ENCODE measurements around the gene NAB2.

The NAB2 gene

DNA sequence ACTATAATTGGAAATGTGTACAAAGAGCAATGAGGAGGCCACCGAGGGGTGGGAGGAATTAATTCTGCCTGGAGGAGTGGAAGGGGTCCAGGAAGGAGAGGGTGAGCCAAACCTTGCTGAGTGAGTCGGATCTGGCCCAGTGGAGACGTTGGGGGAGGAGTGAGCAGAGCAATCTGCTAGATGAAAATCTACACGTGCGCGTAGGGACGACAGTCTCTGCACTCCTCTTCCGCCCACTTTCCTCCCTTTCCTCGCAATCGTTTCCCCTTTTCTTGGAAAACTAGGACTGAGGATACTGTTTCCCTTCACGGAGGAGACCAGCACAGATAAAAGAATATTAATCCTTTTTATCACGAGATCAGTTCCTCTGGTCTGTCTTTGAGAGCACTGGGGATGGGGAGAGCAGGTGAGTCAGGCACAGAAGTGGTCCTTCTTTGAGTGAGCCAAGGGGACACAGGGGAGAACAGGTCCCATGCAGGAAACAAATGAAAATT is 2.9 kb upstream of the NAB2 start:
- Mint-ChIP-seq H3K27ac (peak overlapping the region; percentile 98), H3K4me1 (peaks cover 52% of the 10 kb centered on the region), H3K9me3 (no peaks in the 10 kb centered on the region), H3K36me3 (ENCODE audit: low read depth) (peaks cover 14% of the 10 kb centered on the region), H3K4me3 (peak overlapping the region; percentile 88), H3K27me3 (no peaks in the 10 kb centered on the region)
- DNase-seq, result peak; percentile 60
- no peak for ATAC-seq

DNA sequence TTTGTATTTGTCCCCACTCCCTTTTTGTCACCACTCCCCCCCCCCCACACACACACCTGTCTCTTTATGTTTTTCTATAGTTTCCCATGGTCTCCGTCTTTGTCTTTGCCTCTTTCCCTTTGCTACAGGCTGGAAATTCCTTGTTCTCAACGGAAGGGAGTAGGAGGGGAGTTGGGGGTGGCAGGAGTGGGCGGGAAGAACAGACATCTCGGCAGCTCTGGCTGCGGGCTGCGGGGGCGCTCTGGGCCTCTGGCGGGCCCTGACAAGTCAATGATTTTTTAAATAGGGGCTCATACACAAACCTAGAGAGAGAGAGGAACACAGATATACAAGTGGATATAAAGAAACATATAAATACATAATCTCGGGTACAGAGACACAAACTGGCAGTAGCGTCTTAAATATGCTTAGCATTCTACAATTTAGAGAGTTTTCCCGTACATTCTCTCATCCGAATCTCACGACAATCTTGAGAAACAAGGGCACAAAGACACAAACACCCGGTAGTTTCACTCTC is 2.4 kb upstream of the NAB2 start:
- ATAC-seq (no peak), DNase-seq (peak; percentile 63)
- Mint-ChIP-seq H3K36me3 (ENCODE audit: low read depth) (peaks cover 17% of the 10 kb centered on the region), H3K4me1 (peaks cover 57% of the 10 kb centered on the region), H3K27me3 (no peaks in the 10 kb centered on the region), H3K4me3 (peak overlapping the region; percentile 88), H3K9me3 (no peaks in the 10 kb centered on the region), H3K27ac (peak overlapping the region; percentile 98)

DNA sequence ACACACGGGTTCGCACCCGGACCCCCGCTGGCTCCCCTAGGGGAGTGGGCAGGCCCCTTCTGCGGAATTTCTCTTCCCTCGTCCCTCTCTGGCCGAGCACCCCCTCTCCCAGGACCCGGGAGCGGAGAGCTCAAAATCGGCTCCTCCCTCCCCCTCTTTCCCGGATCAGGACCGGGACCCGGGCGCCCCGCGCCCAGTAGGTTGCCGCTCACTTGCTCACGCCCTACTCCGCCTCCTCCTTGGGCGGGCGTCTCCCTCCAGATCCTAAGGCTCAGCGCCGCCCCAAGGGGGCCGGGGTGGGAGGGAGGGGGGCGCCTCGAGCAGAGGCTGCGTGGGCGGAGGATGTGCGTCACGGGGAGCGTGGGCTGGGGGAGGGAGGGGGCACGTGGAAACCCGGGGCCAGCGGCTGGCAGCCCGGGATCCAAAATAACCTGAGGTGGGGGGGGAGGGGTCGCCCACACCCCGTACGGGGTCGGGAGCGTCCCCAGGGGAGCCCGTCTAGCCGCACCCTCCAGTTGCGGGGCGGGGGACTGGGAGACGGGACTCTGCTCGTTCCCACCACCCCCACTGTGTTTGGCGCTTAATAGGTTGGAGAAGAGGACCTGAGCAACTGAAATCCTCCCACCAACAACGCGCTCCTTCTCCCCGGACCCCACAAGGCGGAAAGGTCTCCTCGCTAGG is 1.8 kb upstream of the NAB2 start:
- peaks cover 63% of the 10 kb centered on the region for H3K4me1 Mint-ChIP-seq
- DNase-seq (peak; percentile 96), ATAC-seq (peak; percentile 42)
- peak overlapping the region; percentile 98 for H3K27ac Mint-ChIP-seq
- H3K4me3 Mint-ChIP-seq, result peak overlapping the region; percentile 88
- H3K9me3 Mint-ChIP-seq, result no peaks in the 10 kb centered on the region
- H3K27me3 Mint-ChIP-seq, result no peaks in the 10 kb centered on the region
- H3K36me3 Mint-ChIP-seq (ENCODE audit: low read depth), result peaks cover 23% of the 10 kb centered on the region

DNA sequence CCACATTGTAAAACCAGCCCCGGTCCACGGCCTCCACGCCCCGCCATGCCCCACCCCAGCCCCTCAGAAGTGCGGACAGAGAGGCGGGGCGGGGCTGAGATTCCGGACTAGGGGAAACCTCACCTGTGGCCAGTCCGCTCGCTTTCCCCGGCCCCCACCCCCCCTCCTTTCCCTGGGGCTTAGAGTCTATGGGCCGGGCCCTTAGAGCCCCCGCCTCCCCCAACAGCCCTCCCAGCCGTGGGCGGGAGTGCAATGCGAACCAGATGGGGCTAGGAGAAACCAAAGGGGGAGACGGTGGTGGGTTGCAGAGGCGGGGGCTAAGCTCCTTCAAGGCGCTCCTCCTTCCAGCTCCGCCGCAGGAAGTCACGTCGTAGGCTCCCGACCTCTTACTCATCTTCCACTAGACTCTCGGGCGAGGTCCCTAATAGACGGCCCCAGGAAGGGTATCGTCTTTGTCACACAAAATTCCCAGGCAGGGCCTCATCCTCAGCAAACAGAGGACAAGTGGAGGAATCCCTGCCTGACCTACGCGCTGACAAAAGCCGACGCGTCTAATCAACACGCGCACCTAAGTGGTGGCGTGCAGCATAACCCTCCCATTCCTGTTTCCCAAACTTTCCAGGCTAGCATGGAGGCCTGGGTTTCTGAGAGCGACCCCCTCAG is 1.1 kb upstream of the NAB2 start:
- H3K4me3 Mint-ChIP-seq, result peak overlapping the region; percentile 88
- H3K27ac Mint-ChIP-seq, result peak overlapping the region; percentile 98
- DNase-seq, result peak; percentile 88
- H3K36me3 Mint-ChIP-seq (ENCODE audit: low read depth), result peaks cover 29% of the 10 kb centered on the region
- no peaks in the 10 kb centered on the region for H3K27me3 Mint-ChIP-seq
- ATAC-seq, result peak; percentile 51
- H3K4me1 Mint-ChIP-seq, result peaks cover 69% of the 10 kb centered on the region
- H3K9me3 Mint-ChIP-seq, result no peaks in the 10 kb centered on the region

DNA sequence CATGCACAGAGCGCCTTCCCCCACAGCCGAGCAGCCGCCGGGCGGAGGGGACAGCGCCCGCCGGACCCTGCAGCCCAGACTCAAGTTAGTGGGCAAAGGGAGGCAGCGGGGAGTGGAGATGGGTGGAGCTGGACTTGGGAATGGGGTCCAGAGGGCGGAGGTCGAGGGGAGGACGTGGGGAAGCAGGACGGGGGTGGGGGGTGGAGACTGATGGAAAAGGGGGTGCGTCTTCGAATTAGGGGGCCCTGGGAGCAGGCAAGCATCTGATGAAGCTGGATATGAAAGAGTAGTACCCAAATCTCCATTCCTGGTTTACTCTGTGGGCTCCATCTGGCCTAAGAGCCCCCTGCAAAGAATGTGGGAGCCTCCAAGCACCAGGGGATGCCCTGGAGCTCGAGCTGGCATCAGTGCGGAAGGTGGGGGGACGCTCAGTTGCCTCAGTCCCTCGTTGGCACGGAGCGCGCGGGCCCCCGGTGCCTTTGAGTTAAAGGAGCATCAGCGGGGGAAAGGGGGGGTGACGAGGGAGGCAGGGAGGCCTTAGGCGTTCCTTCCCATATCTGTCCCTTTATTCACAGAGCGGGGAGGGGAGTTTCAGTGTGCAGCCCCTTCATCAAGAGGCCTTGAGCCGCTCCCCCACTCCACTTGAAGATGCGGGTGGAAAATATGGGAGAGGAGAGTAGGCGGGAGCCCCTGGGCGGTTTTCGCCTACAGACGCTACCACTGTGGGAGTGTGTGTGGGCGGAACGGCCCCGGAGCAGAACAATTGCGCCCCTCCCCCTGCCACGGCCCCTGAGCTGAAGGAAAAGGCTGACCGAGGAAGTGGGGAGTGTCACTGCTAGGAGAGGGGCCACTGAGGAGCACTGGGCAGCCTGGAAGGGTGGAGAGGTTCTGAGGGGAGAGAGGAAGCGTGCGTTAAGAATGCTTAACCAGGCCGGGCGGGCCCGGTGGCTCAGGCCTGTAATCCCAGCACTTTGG is 644 bp downstream of the NAB2 start:
- Mint-ChIP-seq H3K27me3 (no peaks in the 10 kb centered on the region), H3K4me1 (peaks cover 75% of the 10 kb centered on the region), H3K27ac (peak overlapping the region; percentile 89), H3K36me3 (ENCODE audit: low read depth) (peaks cover 34% of the 10 kb centered on the region), H3K9me3 (no peaks in the 10 kb centered on the region), H3K4me3 (peak overlapping the region; percentile 93)
- no peak for ATAC-seq
- DNase-seq, result peak; percentile 69

DNA sequence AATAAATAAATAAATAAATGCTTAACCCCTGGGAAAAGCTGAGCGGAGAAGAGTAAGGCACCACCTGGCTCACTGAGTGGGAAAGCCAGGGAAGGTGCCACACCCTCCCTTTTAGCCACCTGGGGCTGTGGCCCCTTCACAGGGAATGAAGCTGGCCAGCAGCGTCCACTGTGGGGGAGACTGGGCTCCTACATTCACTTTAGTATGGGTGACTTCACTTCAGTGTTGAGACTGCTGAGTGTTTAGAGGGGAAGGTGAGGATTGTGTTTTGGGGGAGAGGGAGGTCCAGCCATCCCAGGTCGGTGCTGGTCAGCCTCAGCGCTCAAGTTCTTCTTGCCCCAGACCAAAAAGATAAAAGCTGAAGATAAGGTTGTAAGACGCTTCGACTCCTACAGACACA is 1.6 kb downstream of the NAB2 start:
- H3K9me3 Mint-ChIP-seq, result no peaks in the 10 kb centered on the region
- H3K36me3 Mint-ChIP-seq (ENCODE audit: low read depth), result peaks cover 38% of the 10 kb centered on the region
- peaks cover 73% of the 10 kb centered on the region for H3K4me1 Mint-ChIP-seq
- no peak for ATAC-seq
- peak overlapping the region; percentile 46 for H3K27ac Mint-ChIP-seq
- H3K27me3 Mint-ChIP-seq, result no peaks in the 10 kb centered on the region
- H3K4me3 Mint-ChIP-seq, result peak overlapping the region; percentile 93
- DNase-seq, result no peak

DNA sequence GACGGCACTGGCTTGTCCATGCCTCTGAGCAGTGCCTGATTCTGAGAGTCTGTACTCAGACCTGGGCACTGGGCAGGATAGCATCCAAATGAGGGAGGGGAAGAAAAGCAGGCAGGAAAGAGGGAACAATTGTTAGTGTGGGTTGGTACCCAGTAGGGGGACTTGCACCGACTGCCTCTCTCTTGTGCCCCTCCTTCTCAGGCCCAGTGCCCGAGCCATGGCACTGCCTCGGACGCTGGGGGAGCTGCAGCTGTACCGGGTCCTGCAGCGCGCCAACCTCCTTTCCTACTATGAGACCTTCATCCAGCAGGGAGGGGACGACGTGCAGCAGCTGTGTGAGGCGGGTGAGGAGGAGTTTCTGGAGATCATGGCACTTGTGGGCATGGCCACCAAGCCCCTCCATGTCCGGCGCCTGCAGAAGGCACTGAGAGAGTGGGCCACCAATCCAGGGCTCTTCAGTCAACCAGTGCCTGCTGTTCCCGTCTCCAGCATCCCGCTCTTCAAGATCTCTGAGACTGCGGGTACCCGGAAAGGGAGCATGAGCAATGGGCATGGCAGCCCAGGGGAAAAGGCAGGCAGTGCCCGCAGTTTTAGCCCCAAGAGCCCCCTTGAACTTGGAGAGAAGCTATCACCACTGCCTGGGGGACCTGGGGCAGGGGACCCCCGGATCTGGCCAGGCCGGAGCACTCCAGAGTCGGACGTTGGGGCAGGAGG is 2.2 kb downstream of the NAB2 start:
- Mint-ChIP-seq H3K36me3 (ENCODE audit: low read depth) (peaks cover 41% of the 10 kb centered on the region), H3K27ac (peak overlapping the region; percentile 46), H3K9me3 (no peaks in the 10 kb centered on the region), H3K4me1 (peaks cover 68% of the 10 kb centered on the region), H3K27me3 (no peaks in the 10 kb centered on the region), H3K4me3 (peak overlapping the region; percentile 93)
- DNase-seq, result no peak
- no peak for ATAC-seq

DNA sequence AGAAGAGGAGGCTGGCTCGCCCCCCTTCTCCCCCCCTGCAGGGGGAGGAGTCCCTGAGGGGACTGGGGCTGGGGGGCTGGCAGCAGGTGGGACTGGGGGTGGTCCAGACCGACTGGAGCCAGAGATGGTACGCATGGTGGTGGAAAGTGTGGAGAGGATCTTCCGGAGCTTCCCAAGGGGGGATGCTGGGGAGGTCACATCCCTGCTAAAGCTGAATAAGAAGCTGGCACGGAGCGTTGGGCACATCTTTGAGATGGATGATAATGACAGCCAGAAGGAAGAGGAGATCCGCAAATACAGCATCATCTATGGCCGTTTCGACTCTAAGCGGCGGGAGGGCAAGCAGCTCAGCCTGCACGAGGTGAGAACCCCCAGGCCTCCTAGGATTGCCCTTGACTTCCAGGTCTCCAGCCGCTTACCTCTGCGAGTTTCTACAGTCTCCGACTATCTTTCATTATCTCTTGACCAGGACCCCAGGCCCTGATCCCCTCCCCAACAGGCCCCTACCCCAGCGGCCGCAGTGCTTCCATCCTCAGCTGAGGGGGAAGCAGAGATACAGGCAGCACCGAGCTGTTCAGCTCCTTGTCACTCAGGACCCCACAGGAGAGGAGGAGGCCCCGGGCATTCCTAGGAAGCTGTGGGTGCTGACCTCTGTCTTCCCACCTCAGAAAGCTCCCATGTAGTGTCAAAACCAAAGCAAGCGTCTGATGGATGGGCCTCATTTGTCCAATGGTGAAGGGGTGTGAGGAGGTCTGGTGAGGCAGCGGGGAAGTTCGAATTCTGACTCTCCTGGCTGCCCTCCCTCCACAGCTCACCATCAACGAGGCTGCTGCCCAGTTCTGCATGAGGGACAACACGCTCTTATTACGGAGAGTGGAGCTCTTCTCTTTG is 3.0 kb downstream of the NAB2 start:
- Mint-ChIP-seq H3K4me1 (peaks cover 67% of the 10 kb centered on the region), H3K4me3 (peak overlapping the region; percentile 93), H3K9me3 (no peaks in the 10 kb centered on the region), H3K27ac (peak overlapping the region; percentile 74), H3K27me3 (no peaks in the 10 kb centered on the region), H3K36me3 (ENCODE audit: low read depth) (peaks cover 49% of the 10 kb centered on the region)
- DNase-seq (no peak), ATAC-seq (no peak)

DNA sequence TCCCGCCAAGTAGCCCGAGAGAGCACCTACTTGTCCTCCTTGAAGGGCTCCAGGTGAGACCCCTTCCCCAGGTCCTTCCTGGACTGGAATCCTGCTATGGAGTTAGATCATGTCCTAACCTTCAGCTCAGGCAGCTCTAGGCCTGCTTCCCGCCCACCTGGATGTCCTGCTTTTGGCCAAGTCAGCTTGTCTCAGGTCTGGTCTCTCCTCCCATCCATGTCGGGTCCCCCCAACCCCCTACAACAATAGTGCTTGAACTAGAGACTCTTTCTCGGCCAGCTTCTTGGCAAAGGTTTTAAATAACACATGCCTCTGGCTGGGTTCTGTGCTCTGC is 3.6 kb downstream of the NAB2 start:
- Mint-ChIP-seq H3K27me3 (no peaks in the 10 kb centered on the region), H3K27ac (peak overlapping the region; percentile 74), H3K36me3 (ENCODE audit: low read depth) (peaks cover 53% of the 10 kb centered on the region), H3K9me3 (no peaks in the 10 kb centered on the region), H3K4me1 (peaks cover 72% of the 10 kb centered on the region), H3K4me3 (peak overlapping the region; percentile 93)
- ATAC-seq, result no peak
- no peak for DNase-seq

DNA sequence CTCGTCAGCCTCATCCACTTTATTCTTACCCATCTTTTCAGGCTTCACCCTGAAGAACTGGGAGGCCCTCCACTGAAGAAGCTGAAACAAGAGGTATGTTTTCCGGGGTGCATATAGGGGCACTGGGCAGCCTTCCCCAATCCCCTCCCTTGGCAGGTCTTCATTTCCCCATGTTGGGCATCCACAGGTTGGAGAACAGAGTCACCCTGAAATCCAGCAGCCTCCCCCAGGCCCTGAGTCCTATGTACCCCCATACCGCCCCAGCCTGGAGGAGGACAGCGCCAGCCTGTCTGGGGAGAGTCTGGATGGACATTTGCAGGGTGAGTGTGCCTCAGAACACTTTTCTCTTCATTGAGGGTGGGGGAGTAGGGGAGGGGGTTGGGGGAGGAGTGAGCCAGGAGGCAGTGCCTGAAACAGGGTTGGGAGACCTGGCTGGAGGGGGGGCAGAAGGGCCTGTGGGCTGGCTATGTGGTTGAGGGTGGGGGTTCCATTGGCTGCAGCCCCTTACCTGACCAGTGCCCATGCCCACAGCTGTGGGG is 4.0 kb downstream of the NAB2 start:
- H3K9me3 Mint-ChIP-seq, result no peaks in the 10 kb centered on the region
- H3K27me3 Mint-ChIP-seq, result no peaks in the 10 kb centered on the region
- H3K4me3 Mint-ChIP-seq, result peak overlapping the region; percentile 93
- ATAC-seq, result no peak
- H3K36me3 Mint-ChIP-seq (ENCODE audit: low read depth), result peaks cover 55% of the 10 kb centered on the region
- H3K4me1 Mint-ChIP-seq, result peaks cover 71% of the 10 kb centered on the region
- H3K27ac Mint-ChIP-seq, result peak overlapping the region; percentile 74
- DNase-seq, result no peak

DNA sequence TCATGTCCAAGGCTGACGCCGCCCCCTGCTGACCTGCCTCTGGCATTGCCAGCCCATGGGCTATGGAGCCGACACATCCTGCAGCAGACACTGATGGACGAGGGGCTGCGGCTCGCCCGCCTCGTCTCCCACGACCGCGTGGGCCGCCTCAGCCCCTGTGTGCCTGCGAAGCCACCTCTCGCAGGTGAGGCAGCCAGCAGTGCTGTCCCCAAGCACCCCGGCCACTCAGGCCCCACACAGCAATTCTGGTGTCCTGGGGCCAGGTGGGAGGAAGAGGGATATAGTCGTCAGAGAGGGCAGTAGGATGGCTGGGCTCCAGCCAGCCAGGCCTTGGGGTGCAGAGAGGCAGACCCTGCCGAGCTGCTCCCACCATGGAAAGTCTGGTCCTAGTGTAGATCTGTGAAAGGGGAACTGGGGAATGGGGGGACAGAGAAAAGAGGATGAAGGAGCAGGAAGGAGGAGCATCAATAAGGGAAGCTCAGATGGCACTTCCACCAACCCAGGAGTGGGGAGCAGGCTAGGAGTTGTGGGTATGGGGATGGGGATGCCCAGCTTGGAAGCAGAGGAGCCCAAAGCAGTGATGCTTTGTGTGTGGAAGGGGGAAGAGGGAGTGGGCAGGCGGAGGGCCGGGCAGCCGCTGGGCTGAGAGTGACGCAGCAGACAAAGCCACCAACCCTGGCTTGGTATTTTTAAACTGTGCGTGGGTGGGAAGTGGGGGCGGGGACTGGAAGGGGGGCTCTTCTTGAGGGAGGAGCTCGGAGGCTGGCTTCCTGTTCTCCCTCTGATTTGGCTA is 4.7 kb downstream of the NAB2 start:
- Mint-ChIP-seq H3K27me3 (no peaks in the 10 kb centered on the region), H3K4me3 (peak overlapping the region; percentile 69), H3K27ac (peak overlapping the region; percentile 95), H3K36me3 (ENCODE audit: low read depth) (peaks cover 59% of the 10 kb centered on the region), H3K9me3 (no peaks in the 10 kb centered on the region), H3K4me1 (peaks cover 66% of the 10 kb centered on the region)
- DNase-seq, result peak; percentile 82
- peak; percentile 50 for ATAC-seq

All from activated naive CD8-positive, alpha-beta T cell treated with anti-CD3 and anti-CD28 coated beads, Interleukin-2, amount 50 U/mL, for 24 hours (primary cell).